NT2/D1 (cell line): ENCODE results near the gene WDFY4.

Experiments
- DNase-seq: peaks from one replicate; pipeline ENCODE4 v3.0.0-alpha.2; 2011; ENCODE audit warnings: low read depth, low spot score
- H3K27me3 ChIP-seq: 2 replicates; pipeline ENCODE4 v1.6.0; 2011; ENCODE audit warnings: mild to moderate bottlenecking; ENCODE audit not compliant: insufficient read length, insufficient read depth
- H3K36me3 ChIP-seq: 2 replicates; pipeline ENCODE4 v1.6.1; 2011; ENCODE audit warnings: mild to moderate bottlenecking, low read length, mixed read lengths; ENCODE audit not compliant: insufficient read depth, insufficient read length
- H3K4me1 ChIP-seq: 2 replicates; pipeline ENCODE4 v1.5.1; 2011; ENCODE audit not compliant: insufficient read depth, insufficient read length
- H3K4me3 ChIP-seq: 2 replicates; pipeline ENCODE4 v1.5.1; 2011; ENCODE audit warnings: low read depth; ENCODE audit not compliant: insufficient read length
- H3K9ac ChIP-seq: 2 replicates; pipeline ENCODE4 v1.6.0; 2011; ENCODE audit warnings: low read depth; ENCODE audit not compliant: insufficient read length
- H3K9me3 ChIP-seq: 2 replicates; pipeline ENCODE4 v1.5.1; 2011; ENCODE audit warnings: mild to moderate bottlenecking, low read length; ENCODE audit not compliant: insufficient read depth
- SUZ12 ChIP-seq: IDR thresholded peaks from 2 replicates; pipeline ENCODE4 v1.6.1; 2011; ENCODE audit not compliant: insufficient read length, insufficient read depth; ENCODE audit errors: extremely low read depth
- YY1 ChIP-seq: IDR thresholded peaks from 2 replicates; pipeline ENCODE4 v1.6.1; 2011; ENCODE audit not compliant: insufficient read length, insufficient read depth
- ZNF274 ChIP-seq: IDR thresholded peaks from 2 replicates; pipeline ENCODE4 v1.6.1; 2011; ENCODE audit warnings: mild to moderate bottlenecking, low read depth, low read length

Gene WDFY4

GRCh38 chr10:48806342-48806741 is 121.7 kb downstream of the WDFY4 start:
- H3K36me3 ChIP-seq = no peaks in the 10 kb centered on the region
- H3K9me3 ChIP-seq = no peaks in the 10 kb centered on the region
- no peak overlapping the region for H3K9ac ChIP-seq
- no peaks in the 10 kb centered on the region for H3K27me3 ChIP-seq
- no peak for DNase-seq
- H3K4me3 ChIP-seq = no peak overlapping the region
- H3K4me1 ChIP-seq = peaks cover 11% of the 10 kb centered on the region
- no peak for TF ChIP-seq ZNF274
- TF ChIP-seq SUZ12 = no peak
- no peak for TF ChIP-seq YY1

- TF ChIP-seq YY1 (no peak), ZNF274 (no peak), SUZ12 (no peak)
- no peak for DNase-seq
Observed at GRCh38 chr10:48807791-48808470, 123.3 kb downstream of the WDFY4 start.

GRCh38 chr10:48809261-48809660 is 124.6 kb downstream of the WDFY4 start:
- Histone ChIP-seq H3K27me3 (no peaks in the 10 kb centered on the region), H3K4me3 (no peak overlapping the region), H3K4me1 (peaks cover 8% of the 10 kb centered on the region), H3K9ac (no peak overlapping the region), H3K36me3 (no peaks in the 10 kb centered on the region), H3K9me3 (no peaks in the 10 kb centered on the region)
- TF ChIP-seq SUZ12 (no peak), YY1 (no peak), ZNF274 (no peak)
- DNase-seq = no peak

More at GRCh38 chr10:48807791-48808470, 123.3 kb downstream of the WDFY4 start:
- H3K9me3 ChIP-seq = no peaks in the 10 kb centered on the region
- peaks cover 11% of the 10 kb centered on the region for H3K4me1 ChIP-seq
- H3K36me3 ChIP-seq = no peaks in the 10 kb centered on the region
- no peak overlapping the region for H3K9ac ChIP-seq
- no peak overlapping the region for H3K4me3 ChIP-seq
- no peaks in the 10 kb centered on the region for H3K27me3 ChIP-seq

- DNase-seq = no peak
- Histone ChIP-seq H3K9ac (no peak overlapping the region), H3K36me3 (no peaks in the 10 kb centered on the region), H3K4me3 (no peak overlapping the region), H3K4me1 (no peaks in the 10 kb centered on the region), H3K27me3 (no peaks in the 10 kb centered on the region), H3K9me3 (no peaks in the 10 kb centered on the region)
- TF ChIP-seq ZNF274 (no peak), YY1 (no peak), SUZ12 (no peak)
Observed at GRCh38 chr10:48811461-48811860, 126.8 kb downstream of the WDFY4 start.

GRCh38 chr10:48811917-48812316 is 127.2 kb downstream of the WDFY4 start:
- H3K4me3 ChIP-seq = no peak overlapping the region
- no peak overlapping the region for H3K9ac ChIP-seq
- TF ChIP-seq YY1 (no peak), ZNF274 (no peak), SUZ12 (no peak)
- no peaks in the 10 kb centered on the region for H3K9me3 ChIP-seq
- no peak for DNase-seq
- H3K4me1 ChIP-seq = no peaks in the 10 kb centered on the region
- H3K36me3 ChIP-seq = no peaks in the 10 kb centered on the region
- no peaks in the 10 kb centered on the region for H3K27me3 ChIP-seq

- Histone ChIP-seq H3K27me3 (no peaks in the 10 kb centered on the region), H3K9ac (no peak overlapping the region), H3K4me3 (no peak overlapping the region), H3K36me3 (no peaks in the 10 kb centered on the region), H3K9me3 (no peaks in the 10 kb centered on the region), H3K4me1 (no peaks in the 10 kb centered on the region)
- no peak for DNase-seq
- no peak for TF ChIP-seq YY1
- TF ChIP-seq SUZ12 = no peak
- no peak for TF ChIP-seq ZNF274
Observed at GRCh38 chr10:48813291-48813690, 128.6 kb downstream of the WDFY4 start.

GRCh38 chr10:48813825-48814224 is 129.2 kb downstream of the WDFY4 start:
- Histone ChIP-seq H3K4me1 (no peaks in the 10 kb centered on the region), H3K36me3 (no peaks in the 10 kb centered on the region), H3K4me3 (no peak overlapping the region), H3K9me3 (no peaks in the 10 kb centered on the region), H3K9ac (no peak overlapping the region), H3K27me3 (no peaks in the 10 kb centered on the region)
- no peak for DNase-seq
- TF ChIP-seq ZNF274 = no peak
- no peak for TF ChIP-seq SUZ12
- TF ChIP-seq YY1 = no peak

- no peaks in the 10 kb centered on the region for H3K36me3 ChIP-seq
- no peaks in the 10 kb centered on the region for H3K4me1 ChIP-seq
- H3K9me3 ChIP-seq = no peaks in the 10 kb centered on the region
- H3K27me3 ChIP-seq = no peaks in the 10 kb centered on the region
- no peak overlapping the region for H3K4me3 ChIP-seq
- no peak overlapping the region for H3K9ac ChIP-seq
- DNase-seq = no peak
- TF ChIP-seq ZNF274 (no peak), SUZ12 (no peak), YY1 (no peak)
Observed at GRCh38 chr10:48814933-48815332, 130.3 kb downstream of the WDFY4 start.
